Mononuclear cell (primary cell): ENCODE results near the gene GREM1. TPM values are rescaled to one million over a fixed set of nuclear protein-coding genes. Genes with fewer than 3 reads are reported as not detected.

Source experiments
- H3K27me3 ChIP-seq: 2 replicates; pipeline ENCODE4 v1.6.0; 2011; ENCODE audit warnings: low read length, control low read depth; ENCODE audit not compliant: insufficient read depth
- H3K4me1 ChIP-seq: 2 replicates; pipeline ENCODE4 v1.5.1; 2011; ENCODE audit warnings: mild to moderate bottlenecking, low read length, control low read depth; ENCODE audit not compliant: insufficient read depth
- H3K4me3 ChIP-seq: 2 replicates; pipeline ENCODE4 v1.5.1; 2011; ENCODE audit warnings: mild to moderate bottlenecking, low read length, moderate library complexity
- H3K9me3 ChIP-seq: 2 replicates; pipeline ENCODE4 v1.5.1; 2011; ENCODE audit warnings: low read depth, mild to moderate bottlenecking, control low read depth, low read length
- total RNA-seq: library from RNA; depleted of rRNA; stranded (reverse); fragments of >200 nt; gene quantifications from one replicate; pipeline ENCODE4 v1.2.3, GENCODE V29; 2012

GREM1 gene
- total RNA-seq, 1 donor: 0.10 TPM

- Histone ChIP-seq H3K4me1 (peaks cover 3% of the 10 kb centered on the region), H3K27me3 (no peaks in the 10 kb centered on the region), H3K9me3 (no peaks in the 10 kb centered on the region), H3K4me3 (no peak overlapping the region)
Measured at GRCh38 chr15:32687556-32687955, 30.2 kb upstream of the GREM1 start.

GRCh38 chr15:32688151-32688639 lies 29.6 kb upstream of the GREM1 start:
- Histone ChIP-seq H3K9me3 (no peaks in the 10 kb centered on the region), H3K4me3 (no peak overlapping the region), H3K4me1 (peaks cover 3% of the 10 kb centered on the region), H3K27me3 (no peaks in the 10 kb centered on the region)

GRCh38 chr15:32690941-32691688 lies 26.7 kb upstream of the GREM1 start:
- H3K4me1 ChIP-seq: no peaks in the 10 kb centered on the region
- H3K27me3 ChIP-seq: no peaks in the 10 kb centered on the region
- H3K9me3 ChIP-seq: no peaks in the 10 kb centered on the region

GRCh38 chr15:32691689-32692038 lies 26.1 kb upstream of the GREM1 start:
- Histone ChIP-seq H3K4me3 (no peak overlapping the region), H3K27me3 (no peaks in the 10 kb centered on the region), H3K9me3 (no peaks in the 10 kb centered on the region), H3K4me1 (no peaks in the 10 kb centered on the region)

More at GRCh38 chr15:32690941-32691688, 26.7 kb upstream of the GREM1 start:
- no peak overlapping the region for H3K4me3 ChIP-seq

GRCh38 chr15:32692286-32692685 lies 25.5 kb upstream of the GREM1 start:
- Histone ChIP-seq H3K4me1 (no peaks in the 10 kb centered on the region), H3K9me3 (no peaks in the 10 kb centered on the region), H3K4me3 (no peak overlapping the region), H3K27me3 (no peaks in the 10 kb centered on the region)

- no peaks in the 10 kb centered on the region for H3K4me1 ChIP-seq
- H3K27me3 ChIP-seq: no peaks in the 10 kb centered on the region
- no peaks in the 10 kb centered on the region for H3K9me3 ChIP-seq
- H3K4me3 ChIP-seq: no peak overlapping the region
Measured at GRCh38 chr15:32694222-32694983, 23.4 kb upstream of the GREM1 start.

- H3K4me3 ChIP-seq: no peak overlapping the region
- no peaks in the 10 kb centered on the region for H3K4me1 ChIP-seq
- H3K9me3 ChIP-seq: no peaks in the 10 kb centered on the region
Measured at GRCh38 chr15:32698773-32699390, 18.9 kb upstream of the GREM1 start.

GRCh38 chr15:32700501-32701150 lies 17.2 kb upstream of the GREM1 start:
- H3K9me3 ChIP-seq: no peaks in the 10 kb centered on the region

More at GRCh38 chr15:32698773-32699390, 18.9 kb upstream of the GREM1 start:
- no peaks in the 10 kb centered on the region for H3K27me3 ChIP-seq

GRCh38 chr15:32701863-32702262 lies 15.9 kb upstream of the GREM1 start:
- H3K4me3 ChIP-seq: no peak overlapping the region
- no peaks in the 10 kb centered on the region for H3K4me1 ChIP-seq
- H3K27me3 ChIP-seq: no peaks in the 10 kb centered on the region
- no peaks in the 10 kb centered on the region for H3K9me3 ChIP-seq

More at GRCh38 chr15:32700501-32701150, 17.2 kb upstream of the GREM1 start:
- Histone ChIP-seq H3K4me1 (no peaks in the 10 kb centered on the region), H3K27me3 (no peaks in the 10 kb centered on the region), H3K4me3 (no peak overlapping the region)

GRCh38 chr15:32704395-32704981 lies 13.3 kb upstream of the GREM1 start:
- Histone ChIP-seq H3K27me3 (no peaks in the 10 kb centered on the region), H3K4me3 (no peak overlapping the region), H3K4me1 (no peaks in the 10 kb centered on the region), H3K9me3 (no peaks in the 10 kb centered on the region)

- Histone ChIP-seq H3K9me3 (no peaks in the 10 kb centered on the region), H3K27me3 (no peaks in the 10 kb centered on the region), H3K4me1 (no peaks in the 10 kb centered on the region)
Measured at GRCh38 chr15:32705446-32705845, 12.4 kb upstream of the GREM1 start.

GRCh38 chr15:32706704-32707103 lies 11.1 kb upstream of the GREM1 start:
- peaks cover 6% of the 10 kb centered on the region for H3K27me3 ChIP-seq
- no peaks in the 10 kb centered on the region for H3K4me1 ChIP-seq
- H3K4me3 ChIP-seq: no peak overlapping the region
- H3K9me3 ChIP-seq: no peaks in the 10 kb centered on the region

More at GRCh38 chr15:32705446-32705845, 12.4 kb upstream of the GREM1 start:
- no peak overlapping the region for H3K4me3 ChIP-seq

- no peaks in the 10 kb centered on the region for H3K9me3 ChIP-seq
- no peaks in the 10 kb centered on the region for H3K4me1 ChIP-seq
Measured at GRCh38 chr15:32707436-32707835, 10.4 kb upstream of the GREM1 start.

GRCh38 chr15:32709295-32710033 lies 8.3 kb upstream of the GREM1 start:
- Histone ChIP-seq H3K27me3 (peaks cover 27% of the 10 kb centered on the region), H3K4me1 (no peaks in the 10 kb centered on the region), H3K9me3 (no peaks in the 10 kb centered on the region), H3K4me3 (no peak overlapping the region)

More at GRCh38 chr15:32707436-32707835, 10.4 kb upstream of the GREM1 start:
- no peak overlapping the region for H3K4me3 ChIP-seq
- peaks cover 13% of the 10 kb centered on the region for H3K27me3 ChIP-seq
